HG03354 (cell line): ENCODE data around the gene CLTCL1.
A peak's percentile ranks its signal among the peaks of the same experiment; 100 is the strongest.
"Not testable (repeated sequence)": the region's sequence is repeated elsewhere in the genome, so short reads cannot be mapped to it uniquely, and the experiment has no call there.

Experiments used
- ATAC-seq: cut with Tn5 transposase; IDR thresholded peaks from one replicate; pipeline ENCODE4 v1.9.1; 2021; ENCODE audit warnings: mild to moderate bottlenecking; ENCODE audit not compliant: unreplicated experiment, poor library complexity, severe bottlenecking

Gene CLTCL1

GRCh38 chr22:19292458-19293230, 1.1 kb upstream of the CLTCL1 start:
- ATAC-seq, result no peak

- ATAC-seq, result peak; percentile 32
Measured at GRCh38 chr22:19291218-19291579, 320 bp downstream of the CLTCL1 start.

GRCh38 chr22:19290400-19291217, 910 bp downstream of the CLTCL1 start:
- peak; percentile 7 for ATAC-seq

- no peak for ATAC-seq
Measured at GRCh38 chr22:19289475-19290161, 1.9 kb downstream of the CLTCL1 start.

- no peak for ATAC-seq
Measured at GRCh38 chr22:19287889-19288288, 3.6 kb downstream of the CLTCL1 start.

- no peak for ATAC-seq
Measured at GRCh38 chr22:19287076-19287707, 4.3 kb downstream of the CLTCL1 start.

GRCh38 chr22:19285831-19286230, 5.7 kb downstream of the CLTCL1 start:
- no peak for ATAC-seq

GRCh38 chr22:19279143-19279542, 12.4 kb downstream of the CLTCL1 start:
- not testable (repeated sequence) for ATAC-seq

- ATAC-seq, result no peak
Measured at GRCh38 chr22:19277785-19278184, 13.7 kb downstream of the CLTCL1 start.

GRCh38 chr22:19275919-19276600, 15.5 kb downstream of the CLTCL1 start:
- no peak for ATAC-seq

GRCh38 chr22:19275513-19275912, 16.0 kb downstream of the CLTCL1 start:
- ATAC-seq, result no peak

GRCh38 chr22:19275104-19275503, 16.4 kb downstream of the CLTCL1 start:
- ATAC-seq, result no peak

- no peak for ATAC-seq
Measured at GRCh38 chr22:19271856-19272535, 19.5 kb downstream of the CLTCL1 start.

GRCh38 chr22:19271273-19271855, 20.2 kb downstream of the CLTCL1 start:
- ATAC-seq, result no peak

GRCh38 chr22:19270873-19271272, 20.6 kb downstream of the CLTCL1 start:
- no peak for ATAC-seq

GRCh38 chr22:19266547-19267086, 24.9 kb downstream of the CLTCL1 start:
- ATAC-seq, result no peak

GRCh38 chr22:19265779-19266178, 25.7 kb downstream of the CLTCL1 start:
- no peak for ATAC-seq

GRCh38 chr22:19260804-19261203, 30.7 kb downstream of the CLTCL1 start:
- no peak for ATAC-seq
